Fibroblast of lung (primary cell): ENCODE measurements around the gene ZNF556.

Experiments
- CTCF ChIP-seq, 2 donors: IDR thresholded peaks in 1 of 2; conservative IDR thresholded peaks in 1 of 2; 1 replicate in 1 of 2; 2 replicates in 1 of 2; pipeline ENCODE4 v1.5.1; 2011 to 2012; ENCODE audit warnings: low read length in 2 of 2, control low read depth in 1 of 2, inconsistent platforms in 1 of 2, low read depth in 1 of 2, mild to moderate bottlenecking in 1 of 2
- EZH2 ChIP-seq: IDR thresholded peaks from 2 replicates; pipeline ENCODE4 v1.5.1; 2012; ENCODE audit warnings: low read length, control low read depth, mild to moderate bottlenecking; ENCODE audit errors: missing control alignments

- TF ChIP-seq EZH2 (no peak), CTCF (conservative IDR thresholded peaks at IDR 0.05 in 1 of 2, IDR thresholded peaks at IDR 0.05 in 1 of 2; ENCODE audit: low read depth in 1 of 2, low read length in 2 of 2) (no peak)
Observed at GRCh38 chr19:2845107-2845506, 22.0 kb upstream of the ZNF556 start.
